Muscle of leg (tissue), 11 donors: ENCODE data around the gene PPIL6. TPM values are rescaled to one million over a fixed set of nuclear protein-coding genes. Genes with fewer than 3 reads are reported as not detected.
A peak's percentile ranks its signal among the peaks of the same experiment; 100 is the strongest.

Experiments used
- DNase-seq: peaks from one replicate; pipeline ENCODE4 v3.0.0; 2013
- H3K27ac ChIP-seq: one replicate; pipeline ENCODE4 v1.5.1; 2013; ENCODE audit warnings: mild to moderate bottlenecking, low read length, control low read depth
- H3K27me3 ChIP-seq: one replicate; pipeline ENCODE4 v1.6.1; 2013; ENCODE audit warnings: low read length; ENCODE audit not compliant: control insufficient read depth, insufficient read depth
- H3K36me3 ChIP-seq: one replicate; pipeline ENCODE4 v1.6.1; 2013; ENCODE audit warnings: low read length; ENCODE audit not compliant: control insufficient read depth, insufficient read depth
- H3K4me1 ChIP-seq: one replicate; pipeline ENCODE4 v1.6.1; 2013; ENCODE audit warnings: low read length; ENCODE audit not compliant: control insufficient read depth, insufficient read depth
- H3K4me3 ChIP-seq: one replicate; pipeline ENCODE4 v1.5.1; 2013; ENCODE audit warnings: low read length, control low read depth
- H3K9me3 ChIP-seq: replicated peaks from 2 replicates; pipeline ENCODE4 v1.6.1; 2013; ENCODE audit warnings: low read depth, low read length; ENCODE audit not compliant: control insufficient read depth
- WGBS: methylation state at CpG from one replicate; pipeline ENCODE4 v1.1.5; 2013; ENCODE audit warnings: missing lambda C conversion rate; ENCODE audit not compliant: insufficient coverage; 5-methylcytosine and 5-hydroxymethylcytosine counted together
- polyA plus RNA-seq, 8 donors: library from polyadenylated mRNA; unstranded; fragments of 120-200 nt; gene quantifications; one replicate each; pipeline versions ENCODE4 v1.2.1 to v1.2.3, GENCODE V29; 2013; ENCODE audit warnings: inconsistent platforms in 1 of 8, low replicate concordance in 1 of 8; ENCODE audit not compliant: insufficient read length in 8 of 8, insufficient read depth in 1 of 8
- total RNA-seq: library from RNA; stranded (reverse); fragments of 120-200 nt; gene quantifications from one replicate; pipeline ENCODE4 v1.2.4, GENCODE V29; 2013

The PPIL6 gene
- total and polyA plus RNA-seq, 9 donors: 4.9 to 7.4 (median 6.7) TPM

DNA sequence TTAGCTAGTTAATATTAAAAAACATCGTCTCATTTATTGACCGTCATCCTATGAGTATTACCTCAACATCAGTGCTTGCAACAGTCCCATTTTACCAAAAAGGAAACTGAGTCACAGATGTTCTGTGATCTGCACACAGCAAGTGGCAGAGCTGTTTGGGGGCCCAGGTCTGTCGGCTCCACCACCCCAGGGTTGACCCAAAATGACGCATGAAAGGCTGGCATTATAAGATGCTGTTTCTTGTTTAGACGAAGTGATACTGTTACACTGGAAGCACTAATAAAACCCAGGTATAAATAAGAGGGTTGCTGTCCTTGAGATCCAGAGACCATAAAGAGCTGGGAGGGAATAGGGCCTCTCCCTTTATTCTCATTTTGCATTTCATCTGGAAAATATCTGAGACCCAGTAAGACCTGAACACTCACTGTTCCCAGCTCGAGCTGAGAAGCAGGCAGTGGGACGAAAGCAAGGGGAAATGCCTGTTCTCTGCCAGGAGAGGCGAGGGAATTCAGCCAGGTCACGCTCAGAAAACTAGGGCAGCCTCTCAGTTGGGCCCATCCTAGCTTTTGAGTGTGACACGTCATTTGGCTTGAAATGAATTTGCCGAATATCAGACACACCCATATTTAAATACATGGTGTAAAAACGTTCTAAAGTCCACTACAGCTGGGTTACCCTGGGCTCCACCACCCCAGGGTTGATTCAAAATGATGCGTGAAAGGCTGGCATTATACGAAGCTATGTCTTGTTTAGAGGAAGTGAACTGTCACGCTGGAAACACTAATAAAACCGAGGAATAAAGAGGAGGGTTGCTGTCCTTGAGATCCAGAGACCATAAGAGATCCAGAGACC is 16.5 kb upstream of the PPIL6 start:
- H3K4me3 ChIP-seq: peak overlapping the region; percentile 91
- H3K27ac ChIP-seq: peak overlapping the region; percentile 76
- 42% methylated on average over 4 of the region's 16 CpGs for WGBS
- H3K27me3 ChIP-seq: no peaks in the 10 kb centered on the region
- H3K36me3 ChIP-seq: peaks cover 14% of the 10 kb centered on the region
- peak; percentile 87 for DNase-seq
- H3K4me1 ChIP-seq: peaks cover 40% of the 10 kb centered on the region
- H3K9me3 ChIP-seq: no peaks in the 10 kb centered on the region

DNA sequence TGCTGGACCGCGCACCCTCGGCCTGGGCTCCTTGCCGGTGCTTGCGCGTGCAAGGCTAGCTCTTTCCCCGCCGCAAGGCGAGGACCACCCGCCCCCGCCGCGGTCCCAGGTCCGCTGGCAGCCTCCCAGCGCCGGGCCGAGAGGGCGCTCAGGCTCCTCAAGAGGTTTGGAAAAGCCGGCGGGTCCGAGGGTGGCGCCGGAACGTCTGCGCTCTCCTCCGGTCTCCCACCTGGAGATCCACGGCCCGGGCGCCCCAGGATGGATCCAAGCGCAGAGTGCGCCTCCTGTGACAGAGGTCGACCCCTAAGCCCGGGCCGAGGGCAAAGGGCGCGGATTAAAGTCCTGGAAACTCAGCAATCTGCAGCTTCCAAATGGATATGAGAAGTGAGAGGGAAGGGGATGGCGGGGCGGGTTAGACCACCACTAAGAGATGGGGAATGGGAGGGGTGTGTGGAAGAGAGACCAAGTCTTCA is 15.7 kb upstream of the PPIL6 start:
- H3K4me3 ChIP-seq: peak overlapping the region; percentile 91
- no peaks in the 10 kb centered on the region for H3K27me3 ChIP-seq
- no peak for DNase-seq
- no peaks in the 10 kb centered on the region for H3K9me3 ChIP-seq
- H3K27ac ChIP-seq: peak overlapping the region; percentile 76
- peaks cover 40% of the 10 kb centered on the region for H3K4me1 ChIP-seq
- 2% methylated on average over 36 of the region's 38 CpGs for WGBS
- H3K36me3 ChIP-seq: peaks cover 18% of the 10 kb centered on the region

DNA sequence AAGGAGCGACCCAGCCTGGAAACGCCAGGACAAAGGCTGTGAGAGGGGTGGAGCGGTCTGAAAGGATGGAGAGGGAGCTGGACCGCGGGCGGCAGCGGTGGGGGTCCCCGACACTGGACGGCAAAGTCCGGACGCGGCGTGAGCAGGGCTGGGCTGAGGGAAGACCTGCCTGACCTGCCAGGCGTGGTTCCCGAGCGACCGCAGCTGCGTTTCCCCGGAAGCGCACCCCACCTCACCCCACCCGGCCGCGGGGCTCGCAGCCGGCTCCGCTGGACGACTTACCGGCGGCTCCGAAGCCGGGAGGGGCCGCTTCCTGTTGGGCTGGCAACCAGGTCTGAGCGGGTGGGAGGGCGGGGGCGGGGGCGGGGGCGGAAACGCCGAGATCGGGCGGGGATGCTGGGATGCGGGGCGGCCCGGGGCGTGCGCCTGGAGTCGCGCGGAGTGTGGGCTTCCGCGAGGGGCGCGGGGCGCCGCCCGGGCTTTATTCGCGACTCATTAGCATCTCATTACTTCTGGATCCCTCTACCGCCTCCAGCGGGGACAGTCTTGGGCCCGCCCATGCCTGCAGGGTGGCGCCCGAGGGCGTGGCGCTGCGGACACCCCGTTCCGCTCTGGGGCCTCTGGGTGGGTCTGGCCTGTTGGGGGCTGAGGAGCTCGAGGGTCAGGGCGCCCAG is 15.1 kb upstream of the PPIL6 start, which contains the start of gene MICAL1:
TSS of gene MICAL1 (minus strand) at position 336 of the 674 bp plus-strand sequence. CDS start 1,576 bp downstream, outside the sequence.
- Histone ChIP-seq H3K27me3 (no peaks in the 10 kb centered on the region), H3K4me1 (peaks cover 40% of the 10 kb centered on the region), H3K9me3 (no peaks in the 10 kb centered on the region), H3K4me3 (peak within 1 kb of the TSS; percentile 91), H3K27ac (peak within 1 kb of the TSS; percentile 93), H3K36me3 (peaks cover 19% of the 10 kb centered on the region)
- under 1% methylated on average over 21 of the region's 70 CpGs for WGBS
- peak; percentile 81 for DNase-seq

DNA sequence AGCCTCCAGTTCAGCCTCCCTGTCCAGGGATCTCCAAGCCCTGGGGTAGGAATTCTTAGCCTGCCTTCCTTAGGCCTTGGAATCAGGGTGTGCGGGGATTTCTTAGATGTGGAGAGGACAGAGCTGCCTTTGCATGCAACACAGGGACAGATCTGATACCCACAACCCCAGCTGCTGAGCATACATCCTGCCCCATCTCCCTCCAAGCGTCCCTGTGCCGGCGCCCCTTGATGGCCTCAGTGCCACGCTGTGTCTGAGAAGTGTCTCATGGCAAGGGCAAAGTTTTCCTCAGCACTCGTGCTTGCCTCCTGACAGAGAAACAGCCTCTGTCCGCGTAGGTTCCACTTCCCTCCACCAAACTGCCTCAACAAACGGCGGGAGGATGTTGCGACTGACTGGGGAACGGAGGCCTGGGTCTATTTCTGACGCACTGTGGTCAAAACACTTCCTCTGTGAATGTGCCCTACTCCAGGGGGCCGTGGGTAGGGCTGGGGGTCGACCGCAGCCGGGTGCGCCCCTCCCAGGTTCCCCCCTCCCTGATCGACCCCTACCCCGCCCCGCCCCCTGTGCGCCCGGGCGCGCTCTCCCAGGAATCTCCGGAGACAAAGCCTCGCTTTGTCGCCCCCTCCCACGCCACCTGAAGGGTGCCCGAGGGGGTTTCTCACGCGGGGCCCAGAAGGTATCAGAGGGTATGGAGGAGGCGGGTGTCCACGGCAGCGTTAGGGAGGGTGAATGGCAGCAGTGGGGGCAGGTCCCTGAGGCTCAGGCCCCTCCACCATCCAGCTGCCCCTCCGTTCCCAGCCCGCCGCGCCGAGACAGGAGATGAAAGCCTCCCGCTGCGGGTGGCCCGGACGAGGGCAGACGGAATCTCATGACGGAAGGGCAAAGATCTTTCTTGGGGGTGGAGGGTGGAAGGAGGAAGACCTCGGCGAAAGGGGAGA is 14.3 kb upstream of the PPIL6 start:
- H3K9me3 ChIP-seq: no peaks in the 10 kb centered on the region
- no peaks in the 10 kb centered on the region for H3K27me3 ChIP-seq
- peak; percentile 80 for DNase-seq
- peak overlapping the region; percentile 91 for H3K4me3 ChIP-seq
- peaks cover 27% of the 10 kb centered on the region for H3K36me3 ChIP-seq
- H3K4me1 ChIP-seq: peaks cover 42% of the 10 kb centered on the region
- WGBS: 3% methylated on average over 22 of the region's 48 CpGs
- H3K27ac ChIP-seq: peak overlapping the region; percentile 93

DNA sequence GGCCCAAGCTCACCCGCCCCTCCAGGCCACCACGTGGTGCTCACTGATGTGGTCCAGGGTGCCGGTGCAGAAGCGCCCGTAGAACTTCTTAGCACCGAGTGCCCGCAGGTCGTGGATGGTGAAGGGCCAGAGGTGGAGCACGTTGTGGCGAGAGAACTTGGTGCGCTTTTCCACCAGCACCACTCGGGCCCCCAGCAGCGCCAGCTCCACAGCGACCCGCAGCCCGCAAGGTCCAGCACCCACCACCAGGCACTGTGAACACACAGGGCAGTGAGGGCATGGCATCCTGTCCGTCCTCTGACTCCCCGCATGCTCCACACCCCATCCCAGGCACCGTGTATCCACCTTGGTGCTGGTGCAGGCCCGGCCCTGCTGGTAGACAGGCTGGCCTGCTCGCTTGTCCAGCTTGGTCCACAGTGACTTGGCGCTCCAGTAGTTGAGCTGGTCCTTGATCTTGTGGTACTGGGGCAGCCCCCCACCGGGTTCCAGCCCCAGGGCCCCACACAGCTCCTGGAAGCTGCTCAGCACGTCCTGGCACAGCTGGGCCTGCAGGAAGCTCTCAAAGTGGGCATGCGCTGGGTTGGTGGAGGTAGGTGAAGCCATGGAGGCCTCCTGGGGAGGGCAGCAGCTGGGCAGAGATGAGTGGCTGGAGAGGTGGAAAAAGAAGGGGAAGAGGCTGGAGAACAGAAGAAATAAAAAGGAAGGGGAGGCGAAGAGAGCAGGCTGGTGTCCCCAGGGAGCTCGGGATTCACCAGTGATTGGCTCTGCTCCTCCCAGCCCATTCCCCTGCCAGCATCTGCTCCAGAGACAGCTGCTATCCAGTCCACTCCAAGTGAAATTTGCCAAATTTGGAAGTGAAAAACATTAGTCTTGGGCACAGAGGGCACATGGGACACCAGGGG is 13.4 kb upstream of the PPIL6 start:
- Histone ChIP-seq H3K36me3 (peaks cover 29% of the 10 kb centered on the region), H3K4me3 (peak overlapping the region; percentile 91), H3K9me3 (no peaks in the 10 kb centered on the region), H3K27ac (peak overlapping the region; percentile 93), H3K4me1 (peaks cover 42% of the 10 kb centered on the region), H3K27me3 (no peaks in the 10 kb centered on the region)
- WGBS: 89% methylated on average over 18 of the region's 27 CpGs
- DNase-seq: peak; percentile 88

DNA sequence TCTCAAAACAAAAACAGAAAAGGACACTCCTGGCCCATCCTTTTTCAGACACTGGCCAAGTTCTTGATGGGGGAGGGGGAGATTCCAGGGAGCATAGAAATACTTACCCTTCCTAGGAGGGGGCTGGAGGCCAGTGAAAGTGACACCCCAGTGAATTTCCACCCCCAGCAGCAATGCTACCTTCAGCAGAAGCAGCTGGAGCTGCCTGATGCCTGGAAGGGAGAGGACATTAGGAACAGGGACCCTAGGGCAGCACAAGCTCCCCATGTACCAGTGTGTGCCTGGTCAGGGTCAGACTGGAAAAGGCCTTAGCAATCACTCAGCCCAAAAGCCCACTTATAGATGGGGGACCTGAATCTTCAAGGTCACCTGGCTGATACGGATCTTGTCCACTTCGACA is 12.7 kb upstream of the PPIL6 start:
- WGBS: no CpG with 5 or more reads among the region's 2 CpGs
- Histone ChIP-seq H3K27me3 (no peaks in the 10 kb centered on the region), H3K4me3 (no peak overlapping the region), H3K4me1 (peaks cover 44% of the 10 kb centered on the region), H3K9me3 (no peaks in the 10 kb centered on the region), H3K27ac (no peak overlapping the region), H3K36me3 (peaks cover 35% of the 10 kb centered on the region)
- DNase-seq: no peak

DNA sequence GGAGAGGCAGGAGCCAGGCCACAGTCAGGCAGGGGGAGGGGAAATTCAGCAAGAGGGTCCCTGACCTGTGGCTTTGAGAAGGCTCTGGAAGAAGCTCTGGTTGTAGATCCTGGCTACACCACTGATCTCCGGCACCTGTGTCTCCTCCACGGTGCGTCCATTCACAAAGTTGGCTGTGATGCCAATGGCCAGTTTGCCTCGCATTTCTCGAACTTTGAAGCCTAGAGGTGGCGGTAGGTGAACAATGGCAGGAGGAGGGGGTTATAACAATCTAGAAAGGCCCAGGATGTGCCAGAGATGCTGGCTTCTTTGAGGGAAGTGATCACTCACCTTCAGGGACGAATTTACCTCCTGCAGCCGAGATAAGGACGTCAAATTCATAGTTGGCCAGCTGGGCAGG is 11.8 kb upstream of the PPIL6 start:
- WGBS: 88% methylated on average over 9 of the region's 9 CpGs
- Histone ChIP-seq H3K27me3 (no peaks in the 10 kb centered on the region), H3K36me3 (peaks cover 37% of the 10 kb centered on the region), H3K4me1 (peaks cover 44% of the 10 kb centered on the region), H3K9me3 (no peaks in the 10 kb centered on the region), H3K27ac (no peak overlapping the region), H3K4me3 (no peak overlapping the region)
- no peak for DNase-seq

DNA sequence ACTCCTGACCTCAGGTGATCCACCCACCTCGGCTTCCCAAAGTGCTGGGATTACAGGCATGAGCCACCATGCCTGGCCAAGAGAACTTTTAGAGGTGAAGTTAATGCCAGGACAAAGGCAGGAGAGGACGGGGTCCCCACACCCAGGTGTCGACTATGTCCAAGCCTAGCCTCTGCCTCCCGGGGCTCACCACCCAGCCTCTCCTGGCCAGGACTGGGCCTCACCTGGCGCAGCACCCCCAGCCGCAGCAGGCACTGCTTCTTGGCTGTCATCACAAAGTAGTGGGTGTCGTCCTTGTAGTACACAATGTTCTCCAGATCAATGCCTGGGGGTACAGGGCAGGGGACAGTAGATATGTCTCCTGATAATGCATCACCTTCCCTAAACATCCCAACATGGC is 10.9 kb upstream of the PPIL6 start:
- peaks cover 36% of the 10 kb centered on the region for H3K4me1 ChIP-seq

DNA sequence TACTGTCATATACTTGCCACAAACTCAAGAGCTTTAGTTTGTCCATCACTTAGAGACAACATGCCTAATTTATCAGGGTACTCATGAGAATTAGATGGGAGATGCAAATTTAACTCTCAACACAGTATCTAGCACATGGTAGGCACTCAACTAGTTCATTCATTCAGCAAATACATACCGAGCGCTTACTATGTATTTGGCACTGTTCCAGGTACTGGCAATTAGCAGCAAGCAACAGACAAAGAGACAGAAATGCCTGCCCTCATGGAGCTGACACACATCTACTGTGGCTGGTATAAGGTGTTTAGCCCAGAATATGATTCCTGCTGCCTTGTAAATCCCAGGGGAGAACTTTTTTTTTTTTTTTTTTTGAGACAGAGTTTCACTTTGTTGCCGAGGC is 10.4 kb upstream of the PPIL6 start:
- H3K9me3 ChIP-seq: no peaks in the 10 kb centered on the region
- peaks cover 51% of the 10 kb centered on the region for H3K36me3 ChIP-seq
- no peak overlapping the region for H3K4me3 ChIP-seq
- no peak overlapping the region for H3K27ac ChIP-seq
- peak; percentile 21 for DNase-seq
- no peaks in the 10 kb centered on the region for H3K27me3 ChIP-seq
- peaks cover 31% of the 10 kb centered on the region for H3K4me1 ChIP-seq
- WGBS: no CpG with 5 or more reads among the region's 3 CpGs

More for the DNA sequence above, 10.9 kb upstream of the PPIL6 start:
- Histone ChIP-seq H3K4me3 (no peak overlapping the region), H3K27me3 (no peaks in the 10 kb centered on the region), H3K36me3 (peaks cover 45% of the 10 kb centered on the region), H3K9me3 (no peaks in the 10 kb centered on the region), H3K27ac (no peak overlapping the region)
- 93% methylated on average over 5 of the region's 7 CpGs for WGBS
- no peak for DNase-seq
